HG03060 (cell line): ENCODE measurements around the gene OSBPL3.
A peak's percentile ranks its signal among the peaks of the same experiment; 100 is the strongest.
"Not testable (repeated sequence)": the region's sequence is repeated elsewhere in the genome, so short reads cannot be mapped to it uniquely, and the experiment has no call there.

Experiments
- ATAC-seq: cut with Tn5 transposase; IDR thresholded peaks from one replicate; pipeline ENCODE4 v1.9.1; 2021; ENCODE audit warnings: low read depth, moderate number of reproducible peaks; ENCODE audit not compliant: unreplicated experiment

Gene OSBPL3

DNA sequence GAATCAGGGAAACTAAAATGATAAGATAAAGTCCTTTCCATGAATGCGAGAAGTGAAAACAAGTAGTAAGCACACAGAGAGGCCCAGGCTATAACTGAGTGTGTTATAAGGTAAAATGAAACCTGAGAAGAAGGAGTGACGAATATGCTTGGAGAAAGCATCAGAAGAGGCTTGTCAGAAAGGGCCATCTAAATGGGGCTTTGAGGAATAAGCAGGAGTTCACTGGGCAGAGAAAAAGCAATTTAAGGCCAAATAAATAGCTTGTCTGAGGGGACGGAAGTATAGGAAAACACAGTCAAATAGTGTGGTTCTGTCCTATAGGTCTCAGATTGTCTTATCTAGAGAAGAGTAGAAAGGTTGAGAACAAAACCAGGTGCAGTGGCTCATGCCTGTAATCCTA, 163.1 kb downstream of the OSBPL3 start:
- no peak for ATAC-seq

DNA sequence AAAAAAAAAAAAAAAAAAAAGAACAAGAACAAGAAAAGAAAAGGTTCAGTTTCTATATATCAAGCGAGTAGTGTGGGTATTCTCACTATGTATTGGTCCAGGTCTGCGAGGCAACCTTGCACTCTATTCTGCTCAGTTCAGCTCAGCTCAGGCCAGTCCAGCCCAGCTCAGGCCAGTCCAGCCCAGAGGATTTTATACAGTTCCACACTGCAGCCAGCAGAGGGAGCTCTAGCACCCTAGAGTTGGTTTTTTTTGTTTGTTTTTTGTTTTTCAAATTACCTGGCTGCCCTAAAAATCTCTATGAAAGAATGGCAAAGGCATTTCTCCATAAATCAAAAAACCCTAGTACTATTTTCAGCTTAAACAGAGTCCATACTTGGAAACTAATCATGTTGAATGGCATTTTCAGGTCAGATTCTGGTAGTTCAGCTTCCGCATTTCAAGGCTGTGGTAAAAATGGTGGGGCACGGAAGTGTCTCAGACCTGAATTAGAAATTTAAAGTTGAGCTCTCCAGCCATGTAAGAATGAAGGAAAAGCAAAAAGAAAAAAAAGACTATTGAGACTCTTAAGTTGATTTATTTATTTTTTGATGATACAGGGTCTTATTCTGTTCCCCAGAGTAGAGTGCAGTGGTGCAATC, 167.6 kb downstream of the OSBPL3 start:
- ATAC-seq: no peak

DNA sequence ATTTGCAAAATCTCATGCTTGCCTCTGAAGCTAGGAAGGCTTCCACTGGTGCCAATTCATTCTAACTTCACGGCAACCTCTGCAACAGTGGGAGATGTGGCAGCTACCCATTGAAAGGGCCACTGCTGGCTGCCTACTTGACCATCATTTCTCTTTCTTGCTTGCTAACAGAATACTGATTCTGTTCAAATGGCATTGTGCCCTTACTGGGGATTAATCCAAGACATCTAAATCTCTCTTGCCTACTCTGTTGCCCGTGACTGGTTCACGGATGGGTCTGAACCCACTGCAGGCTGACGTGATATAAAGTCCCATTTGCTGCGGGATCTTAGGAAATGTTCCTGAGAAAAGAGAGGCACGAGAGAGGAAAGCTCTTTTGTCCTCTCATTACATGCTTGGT, 171.5 kb downstream of the OSBPL3 start:
- ATAC-seq: no peak

DNA sequence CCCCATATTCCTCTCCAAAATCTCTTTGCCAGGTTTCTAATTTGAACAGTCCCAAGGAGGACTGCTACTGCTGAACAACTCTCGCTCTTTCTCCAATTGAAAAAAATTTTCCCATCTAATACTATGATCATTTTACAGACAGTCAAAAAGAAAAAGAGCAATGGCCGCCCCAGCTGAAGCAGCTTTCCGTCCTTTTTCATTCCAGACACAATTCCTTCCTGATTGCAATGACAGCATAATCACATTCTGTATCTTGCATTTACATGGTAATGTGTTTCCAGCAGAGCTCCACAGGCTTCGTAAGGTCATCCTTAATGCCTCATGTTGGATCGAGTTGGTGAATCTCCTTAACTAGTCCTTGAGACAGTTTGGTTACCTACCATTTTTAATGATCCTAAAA, 177.7 kb downstream of the OSBPL3 start:
- ATAC-seq: no peak

DNA sequence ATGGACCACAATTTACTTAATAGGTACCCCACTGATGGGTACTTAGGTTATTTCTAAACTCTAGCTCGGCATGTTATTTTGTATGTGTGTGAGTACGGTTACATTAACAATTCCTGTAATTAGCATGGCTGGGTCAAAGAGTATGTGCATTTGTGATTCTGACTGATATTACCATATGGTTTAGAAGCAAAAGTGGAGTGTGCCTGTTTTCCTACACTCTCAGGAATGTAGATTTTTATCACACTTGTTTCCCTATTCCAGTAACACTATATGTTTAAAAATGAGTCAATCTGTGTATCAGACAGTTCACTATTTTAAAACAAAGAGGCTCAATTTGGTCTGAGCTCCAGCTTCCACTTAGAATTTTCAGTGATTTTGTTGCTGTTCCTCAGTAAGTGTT, 178.1 kb downstream of the OSBPL3 start:
- ATAC-seq: no peak

DNA sequence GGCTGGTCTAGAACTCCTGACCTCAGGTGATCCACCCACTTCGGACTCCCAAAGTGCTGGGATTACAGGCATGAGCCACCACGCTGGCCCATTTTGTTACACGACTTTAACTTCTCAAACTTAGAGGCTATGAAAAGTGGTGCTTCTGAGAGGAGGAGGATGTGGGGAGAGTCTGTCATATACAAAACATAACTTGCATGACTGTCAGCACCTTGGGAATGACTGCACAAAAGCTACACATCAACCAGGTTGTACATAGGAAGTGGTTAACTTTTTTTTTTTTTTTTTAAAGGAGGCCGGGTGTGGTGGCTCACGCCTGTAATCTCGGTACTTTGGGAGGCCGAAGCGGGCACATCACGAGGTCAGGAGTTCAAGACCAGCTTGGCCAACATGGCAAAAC, 179.3 kb downstream of the OSBPL3 start:
- ATAC-seq: no peak

DNA sequence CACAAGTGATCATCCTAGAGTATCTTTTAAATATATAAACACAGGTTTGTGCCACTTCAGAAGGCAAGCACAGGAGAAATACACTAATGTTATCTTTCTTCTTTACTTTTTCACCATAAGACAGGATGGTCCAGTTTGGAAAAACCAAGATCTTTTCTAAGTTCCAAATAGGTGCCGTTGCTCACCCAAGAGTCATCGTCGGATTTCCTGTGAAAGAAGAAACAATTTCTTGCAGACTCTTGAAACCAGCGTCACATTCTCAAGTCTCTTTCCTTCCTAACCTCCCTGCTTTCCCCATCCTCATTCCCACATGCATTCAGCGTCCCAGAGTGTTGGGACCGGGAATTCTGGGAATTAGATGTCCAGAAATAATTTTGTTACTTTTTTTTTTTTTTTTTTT, 179.9 kb downstream of the OSBPL3 start:
- ATAC-seq: no peak

DNA sequence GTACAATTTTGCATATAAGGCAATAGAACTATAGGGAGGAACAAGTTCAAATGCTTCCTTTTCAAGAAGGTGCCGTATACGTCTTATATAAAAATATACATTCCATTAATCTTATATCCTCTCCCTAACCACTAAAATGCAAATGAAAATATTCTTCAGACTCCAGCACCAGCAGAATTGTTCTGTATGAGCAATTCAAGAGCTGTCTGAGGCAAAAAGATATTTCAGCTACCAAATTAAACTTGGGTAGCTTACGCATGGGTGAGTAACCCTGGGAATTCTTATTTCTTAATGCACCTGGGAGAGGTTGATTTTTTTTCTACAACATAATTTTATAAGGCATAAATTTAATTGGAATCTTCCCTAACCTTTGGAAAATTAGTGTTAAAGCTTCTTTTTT, 180.5 kb downstream of the OSBPL3 start:
- no peak for ATAC-seq

DNA sequence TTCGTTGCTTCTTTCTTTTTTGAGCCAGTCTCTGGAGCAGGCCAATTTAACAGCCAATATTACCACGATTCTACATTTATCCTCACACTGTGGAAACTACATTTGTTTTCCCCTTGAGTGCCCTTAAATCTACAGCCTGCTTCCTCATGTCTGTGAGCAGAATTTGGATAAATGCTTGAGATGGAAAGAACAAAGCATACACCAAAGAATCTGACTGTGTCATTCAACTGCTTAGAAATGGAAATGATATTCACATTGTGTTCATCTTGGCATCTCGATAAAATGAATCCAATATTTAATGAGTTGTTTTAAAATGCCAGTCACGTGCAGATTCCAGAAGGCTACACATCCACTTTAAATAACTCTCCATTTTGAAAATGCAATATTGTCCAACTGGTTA, 181.7 kb downstream of the OSBPL3 start:
- no peak for ATAC-seq

DNA sequence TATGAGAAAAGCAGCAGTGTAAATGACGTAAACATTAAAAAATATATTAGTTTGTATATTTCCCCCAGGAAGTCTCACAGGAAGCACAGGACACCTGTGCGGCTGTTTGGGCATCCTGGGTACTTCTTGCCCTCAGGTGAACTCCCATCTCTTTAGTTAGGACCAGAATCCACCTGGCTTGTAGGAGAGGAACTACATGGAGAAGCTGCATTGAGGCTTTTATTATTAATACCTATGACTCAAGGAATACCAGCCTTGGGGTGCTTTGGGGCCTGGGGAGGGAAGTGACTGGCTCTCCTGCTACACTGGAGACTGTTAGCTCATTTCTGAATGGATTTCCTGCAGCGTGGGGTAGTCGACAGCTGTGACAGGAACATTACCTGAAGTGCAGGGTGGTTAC, 182.7 kb downstream of the OSBPL3 start:
- ATAC-seq: no peak

DNA sequence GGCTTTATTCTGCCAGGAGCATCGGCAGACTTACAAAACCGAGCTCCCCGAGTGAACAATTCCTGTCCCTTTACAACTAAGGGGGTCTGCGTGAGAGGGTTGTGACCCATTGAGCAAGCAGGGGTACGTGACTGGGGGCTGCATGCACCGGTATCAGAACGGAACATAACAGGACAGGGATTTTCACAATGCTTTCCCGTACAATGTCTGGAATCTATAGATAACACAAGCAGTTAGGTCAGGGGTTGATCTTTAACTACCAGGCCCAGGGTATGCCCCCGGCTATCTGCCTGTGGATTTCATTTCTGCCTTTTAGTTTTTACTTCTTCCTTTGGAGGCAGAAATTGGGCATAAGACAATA, 184.6 kb downstream of the OSBPL3 start:
- no peak for ATAC-seq

DNA sequence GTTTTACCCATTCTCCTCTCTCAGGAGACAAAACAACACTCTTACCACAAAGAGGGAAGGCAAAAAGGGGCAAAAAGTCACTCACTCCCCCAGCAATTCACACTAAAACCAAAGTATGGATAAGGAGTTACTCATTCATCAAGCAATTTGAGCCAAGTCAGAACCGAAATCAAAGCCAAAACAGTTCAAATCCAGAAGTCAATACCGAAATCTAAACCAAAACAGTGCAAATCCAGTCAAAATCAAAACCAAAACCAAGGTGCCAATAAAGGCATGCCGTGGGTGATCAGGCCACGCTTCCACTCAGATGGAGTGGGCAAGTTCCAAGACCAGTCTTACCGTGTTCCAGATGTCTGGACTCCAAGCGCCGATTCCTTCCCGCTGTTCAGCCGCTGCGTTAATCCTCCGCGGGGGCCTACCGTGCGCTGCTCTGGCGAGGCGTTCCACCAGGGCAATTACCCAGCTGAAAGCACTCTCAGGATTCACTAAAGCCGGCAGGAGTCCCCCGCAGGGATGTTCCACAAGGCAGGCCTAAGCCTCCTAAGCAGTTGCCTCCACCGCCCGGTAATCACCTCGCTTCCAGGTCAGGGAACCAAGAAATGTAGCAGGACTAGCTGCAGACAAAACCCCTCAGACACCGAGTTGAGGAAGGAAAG, 185.1 kb downstream of the OSBPL3 start:
- not testable (repeated sequence) for ATAC-seq

DNA sequence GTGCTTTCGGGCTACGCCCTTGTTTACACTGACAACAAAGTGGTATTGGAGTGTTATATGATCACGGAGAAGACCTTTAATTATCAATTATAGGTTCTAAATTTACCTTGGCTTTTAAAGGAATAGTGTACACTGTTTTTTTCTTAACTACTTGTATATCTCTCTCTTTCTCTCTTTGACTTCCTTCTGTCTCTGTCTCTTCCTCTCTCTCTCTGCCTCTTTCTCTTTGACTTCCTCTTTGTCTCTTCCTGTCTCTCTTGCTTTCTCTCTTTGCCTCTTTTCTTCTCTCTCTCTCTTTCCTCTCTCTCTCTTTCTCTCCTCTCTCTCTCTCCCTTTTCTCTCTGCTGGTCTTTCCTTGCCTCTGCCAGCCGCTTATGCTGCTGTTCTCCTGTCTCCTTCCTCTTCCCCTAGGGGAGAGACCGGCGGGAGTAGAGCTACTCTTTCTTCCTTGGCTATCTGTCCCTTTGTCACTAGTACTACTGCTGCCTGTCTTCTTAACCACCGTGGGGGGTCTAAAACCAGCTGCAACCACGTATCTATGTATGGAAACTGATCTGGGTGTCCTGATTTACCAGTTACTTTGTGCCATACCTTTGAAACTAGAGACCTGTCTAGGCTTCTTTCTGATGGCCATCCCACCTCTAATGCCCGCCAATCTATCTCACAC, 185.9 kb downstream of the OSBPL3 start:
- ATAC-seq: no peak

DNA sequence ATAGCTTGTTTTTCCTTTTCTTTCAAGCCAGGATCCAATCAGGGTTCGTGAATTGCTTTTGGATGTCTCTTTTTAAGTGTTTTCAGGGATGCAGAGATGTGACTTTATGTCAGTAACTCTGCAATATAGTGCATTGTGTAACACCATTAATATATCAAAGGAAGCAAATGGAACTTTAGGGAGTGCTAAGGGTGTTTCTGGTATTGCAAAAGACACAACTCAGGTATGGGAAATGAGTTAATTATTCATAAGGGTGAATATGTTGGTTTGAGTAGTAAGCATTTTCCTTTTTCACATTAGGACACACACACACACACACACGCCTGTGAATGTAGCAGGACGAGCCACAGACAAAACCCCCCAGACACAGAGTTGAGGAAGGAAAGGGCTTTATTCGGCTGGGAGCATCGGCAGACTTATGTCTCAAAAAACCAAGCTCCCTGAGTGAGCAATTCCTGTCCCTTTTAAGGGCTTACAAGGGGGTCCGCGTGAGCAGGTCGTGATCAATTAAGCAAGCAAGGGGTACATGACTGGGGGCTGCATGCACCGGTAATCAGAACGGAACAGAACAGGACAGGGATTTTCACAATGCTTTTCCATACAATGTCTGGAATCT, 190.9 kb downstream of the OSBPL3 start:
- ATAC-seq: no peak

DNA sequence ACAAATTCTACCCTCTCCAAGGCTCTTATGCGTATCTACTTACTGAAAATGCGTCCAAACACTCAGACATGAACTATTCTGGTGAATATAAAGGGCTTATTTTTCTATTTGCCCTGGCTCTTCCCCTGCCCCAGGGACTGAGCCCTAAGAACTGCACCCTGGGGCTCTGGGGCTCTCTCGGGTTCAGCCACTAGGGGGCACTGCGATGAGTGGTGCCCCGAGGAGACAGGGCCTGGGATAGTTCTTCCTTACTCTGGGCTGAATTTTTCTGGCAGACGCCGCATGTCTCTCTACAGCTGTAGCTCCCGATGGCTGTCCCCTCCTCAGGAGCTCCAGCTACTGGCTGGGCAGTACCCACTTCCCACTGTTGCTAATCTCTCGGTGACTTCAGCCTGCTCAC, 191.9 kb downstream of the OSBPL3 start:
- no peak for ATAC-seq

DNA sequence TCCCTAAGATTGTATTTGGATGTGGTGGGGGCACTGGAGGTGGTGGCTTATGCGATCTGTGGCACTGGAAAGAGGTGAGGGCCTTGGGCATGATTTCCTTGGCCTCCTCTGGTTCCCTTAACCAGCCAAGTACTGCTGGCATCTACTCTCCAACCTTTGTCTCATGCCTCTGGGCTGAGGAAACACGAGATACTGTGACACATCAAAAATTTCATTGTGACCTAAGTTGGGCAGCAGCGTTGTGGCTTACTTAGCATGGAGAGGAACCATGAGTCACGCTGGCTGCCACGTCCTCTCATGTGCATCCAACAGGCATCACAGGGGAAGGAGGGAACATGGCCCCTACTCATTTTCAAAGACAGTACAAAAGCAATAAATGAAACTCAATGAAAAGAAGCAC, 193.0 kb downstream of the OSBPL3 start:
- peak; percentile 52 for ATAC-seq

DNA sequence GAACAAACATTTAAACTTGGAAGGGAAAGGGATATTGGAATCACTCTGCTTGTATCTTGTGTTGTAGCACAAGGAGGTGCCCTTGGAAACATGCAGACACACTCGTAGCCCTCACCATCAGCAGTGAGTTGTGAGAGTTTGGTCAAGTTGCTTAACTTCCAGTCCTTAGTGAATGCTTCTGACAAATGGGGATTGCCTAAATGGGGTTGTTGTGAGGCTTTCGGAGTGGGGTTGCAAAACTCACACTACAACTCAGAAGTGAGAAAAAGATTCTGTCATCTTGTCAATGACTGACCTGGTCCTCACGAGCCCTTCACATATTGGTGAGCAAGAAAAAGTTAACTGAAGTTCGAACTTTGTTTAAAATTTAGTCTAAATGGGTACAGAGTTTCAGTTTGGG, 193.7 kb downstream of the OSBPL3 start:
- no peak for ATAC-seq

DNA sequence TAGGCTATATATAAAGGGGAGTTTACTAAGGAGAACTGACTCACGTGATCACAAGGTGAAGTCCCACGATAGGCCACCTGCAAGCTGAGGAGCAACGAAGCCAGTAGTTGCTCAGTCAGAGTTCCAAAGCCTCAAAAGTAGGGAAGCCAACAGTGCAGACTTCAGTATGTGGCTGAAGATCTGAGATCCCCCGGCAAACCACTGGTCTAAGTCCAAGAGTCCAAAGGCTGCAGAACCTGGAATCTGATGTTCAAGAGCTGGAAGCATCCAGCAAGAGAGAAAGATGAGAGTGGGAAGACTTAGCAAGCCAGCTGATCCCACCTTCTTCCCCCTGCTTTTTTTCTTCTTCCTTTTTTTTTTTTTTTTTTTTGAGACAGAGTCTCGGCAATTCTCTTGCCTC, 195.7 kb downstream of the OSBPL3 start:
- ATAC-seq: no peak

DNA sequence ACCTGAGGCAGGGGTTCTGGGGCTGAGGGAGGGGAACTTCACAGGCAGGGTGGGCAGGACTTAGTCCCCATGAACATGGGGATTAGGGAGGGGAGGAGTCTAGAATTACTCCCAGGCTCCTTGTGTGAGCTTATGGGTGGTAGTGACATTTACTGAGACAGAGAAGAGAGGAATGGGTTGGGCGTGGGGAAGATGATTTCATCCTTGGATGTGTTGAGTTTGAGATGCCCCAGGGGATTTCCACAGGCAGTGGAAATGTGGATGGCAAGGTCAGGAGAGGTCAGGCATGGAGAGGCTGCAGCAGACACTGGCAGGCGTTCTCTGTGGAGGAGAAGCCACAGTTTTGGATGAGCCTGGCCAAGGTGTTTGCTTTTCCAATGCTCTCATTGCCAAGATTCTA, 196.3 kb downstream of the OSBPL3 start:
- ATAC-seq: no peak

DNA sequence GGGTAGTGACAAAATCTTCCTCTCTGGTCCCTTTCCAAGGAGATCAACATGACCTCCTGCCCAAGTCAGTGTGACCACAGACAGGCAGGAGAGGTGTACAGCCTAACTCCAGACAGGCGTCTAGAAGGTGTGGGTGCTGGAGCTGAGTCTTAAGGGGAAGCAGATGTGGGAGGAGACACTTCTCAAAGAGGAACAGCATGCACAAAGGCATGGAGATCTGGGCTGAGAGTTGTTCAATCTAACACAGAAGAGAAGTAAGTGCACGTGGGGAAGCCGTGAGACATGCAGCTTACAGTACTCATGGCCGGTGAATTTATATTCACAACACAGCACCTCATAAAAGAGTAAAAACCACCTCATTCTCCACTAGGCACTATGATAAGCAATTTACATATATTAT, 198.9 kb downstream of the OSBPL3 start:
- no peak for ATAC-seq

DNA sequence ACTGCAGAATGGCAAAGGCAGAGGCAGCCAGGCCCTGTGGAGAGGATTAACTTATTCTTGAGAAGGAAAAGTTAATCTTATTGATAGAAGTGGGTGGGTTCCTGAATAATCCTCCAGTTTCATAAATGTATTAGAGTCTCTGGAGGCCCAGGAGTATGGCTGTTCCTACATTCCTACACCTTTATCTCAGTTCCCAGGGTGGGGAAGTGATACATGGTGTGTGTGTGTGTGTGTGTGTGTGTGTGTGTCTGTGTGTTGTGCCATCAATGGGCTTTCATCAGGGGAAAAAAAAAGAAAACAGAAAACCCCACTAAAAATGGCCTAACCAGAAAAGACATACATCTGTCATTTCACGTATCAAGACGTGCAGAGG, 200.7 kb downstream of the OSBPL3 start:
- no peak for ATAC-seq
